Endothelial cell of umbilical vein (primary cell): Measurements from ENCODE around the gene CEACAM4. TPM values are rescaled to one million over a fixed set of nuclear protein-coding genes. Genes with fewer than 3 reads are reported as not detected.

Experiments
- BruUV-seq: library from RNA; stranded (reverse); fragments of 400-500 nt; replicated peaks from 2 replicates; lab custom pipeline; 2021; lab: Mats Ljungman, UMichigan
- CTCF ChIA-PET: fragments of 300-600, 350-600 bp; sonication (Branson Sonifier 250); formaldehyde crosslinking; loops from one replicate; lab custom pipeline; 2021; ENCODE audit warnings: antibody characterized with exemption, inconsistent platforms; lab: Charles Lee
- POLR2A ChIA-PET: fragments of 300-600, 350-600 bp; sonication (Branson Sonifier 250); formaldehyde crosslinking; loops from one replicate; lab custom pipeline; 2021; ENCODE audit warnings: antibody characterized with exemption, inconsistent platforms; lab: Charles Lee
- DNase-seq: peaks from one replicate; pipeline ENCODE4 v3.0.0-alpha.2; 2011; ENCODE audit warnings: low read depth, low spot score
- FAIRE-seq: peaks from 2 replicates; lab custom pipeline; 2011; peaks lifted over from hg19 to GRCh38; lab: Jason Lieb, UNC
- H2AFZ ChIP-seq: 2 replicates; pipeline ENCODE4 v1.6.0; 2012; ENCODE audit warnings: low read depth, low read length, control low read depth, inconsistent platforms
- H3K27ac ChIP-seq: 2 replicates; pipeline ENCODE4 v1.5.1; 2011; ENCODE audit warnings: low read depth, mild to moderate bottlenecking, control low read depth, low read length, moderate library complexity; ENCODE audit not compliant: insufficient read depth
- H3K27me3 ChIP-seq, 2 experiments: 2 replicates each; pipeline versions ENCODE4 v1.6.0 to v1.6.1; 2011; ENCODE audit warnings: low read length in 2 of 2, mixed read lengths in 1 of 2; ENCODE audit not compliant: control insufficient read depth in 2 of 2, insufficient read depth in 2 of 2
- H3K36me3 ChIP-seq, 2 experiments: 2 replicates in 1 of 2; 3 replicates in 1 of 2; pipeline ENCODE4 v1.5.1; 2011; ENCODE audit warnings: low read length in 2 of 2, mild to moderate bottlenecking in 1 of 2, moderate library complexity in 1 of 2; ENCODE audit not compliant: control insufficient read depth in 2 of 2, insufficient read depth in 2 of 2; ENCODE audit errors: extremely low read depth in 1 of 2
- H3K4me1 ChIP-seq: 3 replicates; pipeline ENCODE4 v1.5.1; 2011; ENCODE audit warnings: mild to moderate bottlenecking, low read length; ENCODE audit not compliant: control insufficient read depth, insufficient read depth; ENCODE audit errors: extremely low read depth
- H3K4me2 ChIP-seq: 2 replicates; pipeline ENCODE4 v1.6.1; 2011; ENCODE audit warnings: low read length, control low read depth, mixed read lengths; ENCODE audit not compliant: insufficient read depth
- H3K4me3 ChIP-seq, 3 experiments: fragments of 200-600 bp in 1 of 3; sonication (generic), shearing (Covaris generic) in 1 of 3; replicated peaks in 1 of 3; 2 replicates each; pipeline ENCODE4 v1.5.1; 2011 to 2016; ENCODE audit warnings: control low read depth in 3 of 3, low read length in 3 of 3, mild to moderate bottlenecking in 2 of 3, inconsistent platforms in 1 of 3, low read depth in 1 of 3, moderate library complexity in 1 of 3; ENCODE audit not compliant: insufficient read depth in 1 of 3
- H3K79me2 ChIP-seq: 2 replicates; pipeline ENCODE4 v1.6.0; 2012; ENCODE audit warnings: low read length, inconsistent platforms; ENCODE audit not compliant: control insufficient read depth, insufficient read depth
- H3K9ac ChIP-seq: replicated peaks from 2 replicates; pipeline ENCODE3; 2011; ENCODE audit warnings: low read length, control low read depth; ENCODE audit not compliant: insufficient read depth; ENCODE audit errors: extremely low read depth
- H3K9me1 ChIP-seq: replicated peaks from 3 replicates; pipeline ENCODE4 v1.6.0; 2011; ENCODE audit warnings: mild to moderate bottlenecking, low read length; ENCODE audit not compliant: control insufficient read depth, insufficient read depth; ENCODE audit errors: extremely low read depth
- H3K9me3 ChIP-seq: replicated peaks from 2 replicates; pipeline ENCODE4 v1.5.1; 2012; ENCODE audit warnings: low read length, inconsistent platforms; ENCODE audit not compliant: control insufficient read depth, insufficient read depth
- H4K20me1 ChIP-seq: replicated peaks from 2 replicates; pipeline ENCODE3; 2011; ENCODE audit warnings: mild to moderate bottlenecking, low read length; ENCODE audit not compliant: control insufficient read depth, insufficient read depth; ENCODE audit errors: extremely low read depth
- CTCF ChIP-seq, 2 donors: IDR thresholded peaks; 1 replicate in 1 of 2; 2 replicates in 1 of 2; pipeline ENCODE4 v1.5.1; 2011; ENCODE audit warnings: low read length in 2 of 2, mild to moderate bottlenecking in 2 of 2, moderate library complexity in 2 of 2, control low read depth in 1 of 2, inconsistent platforms in 1 of 2, low read depth in 1 of 2; ENCODE audit not compliant: insufficient read depth in 1 of 2; ENCODE audit errors: extremely low read depth in 1 of 2
- EZH2 ChIP-seq: IDR thresholded peaks from 2 replicates; pipeline ENCODE4 v1.6.1; 2012; ENCODE audit warnings: borderline replicate concordance, low read depth, mild to moderate bottlenecking, moderate library complexity, low read length, inconsistent platforms; ENCODE audit not compliant: severe bottlenecking
- FOS ChIP-seq: IDR thresholded peaks from 2 replicates; pipeline ENCODE4 v1.6.1; 2011; ENCODE audit warnings: mild to moderate bottlenecking, low read length, moderate library complexity, borderline replicate concordance; ENCODE audit not compliant: insufficient read depth
- GATA2 ChIP-seq: IDR thresholded peaks from 2 replicates; pipeline ENCODE4 v1.7.0; 2011; ENCODE audit warnings: low read depth, mild to moderate bottlenecking, moderate library complexity, mixed read lengths, low read length; ENCODE audit not compliant: insufficient read length, insufficient read depth
- JUN ChIP-seq: IDR thresholded peaks from 2 replicates; pipeline ENCODE4 v1.6.1; 2011; ENCODE audit warnings: borderline replicate concordance, low read depth; ENCODE audit not compliant: insufficient read length, insufficient read depth
- MAX ChIP-seq: IDR thresholded peaks from 2 replicates; pipeline ENCODE4 v1.6.1; 2011; ENCODE audit not compliant: insufficient read depth, insufficient read length
- MYC ChIP-seq: IDR thresholded peaks from one replicate; pipeline ENCODE4 v1.6.1; 2011; ENCODE audit warnings: mild to moderate bottlenecking, low read depth, low read length
- POLR2A ChIP-seq: IDR thresholded peaks from 2 replicates; pipeline ENCODE4 v1.6.1; 2012; ENCODE audit warnings: low read depth, mild to moderate bottlenecking, control low read depth, low read length
- POLR2AphosphoS5 ChIP-seq: IDR thresholded peaks from 2 replicates; pipeline ENCODE4 v1.6.1; 2012; ENCODE audit warnings: low read depth, mild to moderate bottlenecking, control low read depth, low read length, moderate library complexity; ENCODE audit not compliant: insufficient read depth
- dilution Hi-C: fragments of 300-500 bp; cut with MboI; formaldehyde crosslinking; loops from one replicate; pipeline ENCODE4 v1.15.0; 2019; ENCODE audit warnings: low sequenced_read_pairs; ENCODE audit not compliant: extremely low pct_ligation_motif_present
- intact Hi-C: fragments of 100-400 bp; cut with micrococcal nuclease; formaldehyde crosslinking; loops from one replicate; pipeline ENCODE4 v1.10.0; 2022
- polyA plus RNA-seq, 4 experiments: library from polyadenylated mRNA; depleted of rRNA in 3 of 4; stranded (reverse) in 3 of 4; unstranded in 1 of 4; fragments of >200 nt; gene quantifications; 2 replicates each; pipeline versions ENCODE4 v1.2.1 to v1.2.3, GENCODE V29; 2011 to 2012; ENCODE audit warnings: missing spikeins in 1 of 4
- total RNA-seq: library from RNA; stranded (reverse); gene quantifications from 2 replicates; pipeline ENCODE4 v1.2.3, GENCODE V29; 2021

CEACAM4 gene
- total and polyA plus RNA-seq, 2 donors (not counting 3 experiments of a cell fraction or from before 2014, with no cell fraction given): not detected

GRCh38 chr19:41627966-41628675, 1.2 kb upstream of the CEACAM4 start:
- CTCF ChIA-PET: no interaction called here

More at GRCh38 chr19:41627966-41628675, 1.2 kb upstream of the CEACAM4 start:
- dilution Hi-C loops: no loop called here
- Histone ChIP-seq H3K27ac (no peak overlapping the region), H3K4me3 (no peak overlapping the region), H3K9me3 (peaks cover 2% of the 10 kb centered on the region), H3K4me1 (no peaks in the 10 kb centered on the region), H3K4me2 (no peak overlapping the region), H3K36me3 (no peaks in the 10 kb centered on the region), H3K79me2 (no peaks in the 10 kb centered on the region), H3K9ac (no peak overlapping the region), H3K27me3 (peaks cover 0 to 2% of the 10 kb centered on the region in 2 experiments), H4K20me1 (no peaks in the 10 kb centered on the region), H2AFZ (no peak overlapping the region), H3K9me1 (no peaks in the 10 kb centered on the region)
- FAIRE-seq: no peak
- DNase-seq: no peak
- TF ChIP-seq FOS (no peak), MAX (no peak), EZH2 (no peak), CTCF (IDR thresholded peaks at IDR 0.05; ENCODE audit: extremely low read depth in 1 of 2, insufficient read depth in 1 of 2, low read depth in 1 of 2, low read length in 2 of 2) (no peak), GATA2 (no peak), POLR2A (no peak), POLR2AphosphoS5 (no peak), JUN (no peak), MYC (no peak)
- POLR2A ChIA-PET: no interaction called here
- BruUV-seq: no TSS peak
- intact Hi-C loops: no loop called here
